NCI-H510A (cell line): ENCODE measurements around the gene AMBRA1.

Source experiments
- DNase-seq: peaks from one replicate; lab custom pipeline; 2025; lab: John Stamatoyannopoulos, UW

Gene AMBRA1

GRCh38 chr11:46505741-46506482, 87.9 kb downstream of the AMBRA1 start:
- no peak for DNase-seq

- DNase-seq: no peak
Measured at GRCh38 chr11:46504817-46505613, 88.8 kb downstream of the AMBRA1 start.

GRCh38 chr11:46499821-46500220, 94.0 kb downstream of the AMBRA1 start:
- DNase-seq: no peak

GRCh38 chr11:46498968-46499367, 94.9 kb downstream of the AMBRA1 start:
- no peak for DNase-seq

GRCh38 chr11:46498179-46498578, 95.6 kb downstream of the AMBRA1 start:
- DNase-seq: no peak

GRCh38 chr11:46497498-46497897, 96.3 kb downstream of the AMBRA1 start:
- no peak for DNase-seq

GRCh38 chr11:46493791-46494190, 100.0 kb downstream of the AMBRA1 start:
- no peak for DNase-seq

GRCh38 chr11:46492532-46492931, 101.3 kb downstream of the AMBRA1 start:
- DNase-seq: no peak

GRCh38 chr11:46491661-46492330, 102.0 kb downstream of the AMBRA1 start:
- DNase-seq: no peak

DNA sequence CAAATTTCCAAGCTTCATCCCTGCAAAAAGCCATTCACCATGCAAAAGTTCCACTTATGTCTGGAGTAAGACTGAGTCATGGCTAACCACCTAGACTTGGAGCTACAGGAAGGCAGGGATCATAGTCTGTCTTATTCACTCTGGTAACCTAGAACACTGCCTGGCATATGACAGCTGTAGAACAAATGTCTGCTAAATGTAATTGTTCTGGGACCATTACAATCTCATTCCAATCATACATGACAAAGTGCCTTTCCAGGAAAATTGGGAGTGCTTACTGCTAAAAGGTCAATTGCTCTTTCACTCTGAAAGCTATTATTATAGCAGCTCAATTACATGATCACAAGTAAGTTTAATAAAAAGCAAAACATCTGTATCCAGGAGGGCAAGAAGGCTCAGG, 103.2 kb downstream of the AMBRA1 start:
- no peak for DNase-seq

- DNase-seq: no peak
Measured at GRCh38 chr11:46489656-46490560, 103.9 kb downstream of the AMBRA1 start.

DNA sequence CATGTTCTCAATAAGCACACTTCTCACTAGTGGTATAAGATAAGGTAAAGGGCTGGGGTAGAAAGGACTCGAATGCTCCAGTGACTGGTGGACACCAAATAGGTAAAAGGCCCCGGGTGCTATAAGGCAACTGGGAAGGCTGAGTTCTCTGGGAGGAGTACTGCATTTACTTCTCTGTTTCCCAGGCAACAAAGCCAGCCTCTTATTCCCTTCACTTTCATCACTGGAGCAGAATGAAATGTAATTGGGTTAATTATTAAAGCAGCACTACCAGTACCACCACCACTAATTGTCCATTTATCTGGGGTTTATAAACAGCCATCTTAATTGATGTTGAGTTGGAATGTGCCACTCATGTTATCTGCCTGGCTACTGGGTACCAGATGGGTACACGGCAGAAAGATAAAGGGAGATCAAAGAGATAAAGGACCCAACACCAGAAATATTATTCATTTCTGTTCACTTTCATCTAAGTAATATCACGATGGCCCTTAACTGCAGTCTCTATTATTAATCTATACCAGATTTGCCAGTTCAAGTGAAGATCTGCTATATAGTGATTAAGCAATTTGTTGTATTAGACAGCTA, 107.9 kb downstream of the AMBRA1 start:
- DNase-seq: no peak

DNA sequence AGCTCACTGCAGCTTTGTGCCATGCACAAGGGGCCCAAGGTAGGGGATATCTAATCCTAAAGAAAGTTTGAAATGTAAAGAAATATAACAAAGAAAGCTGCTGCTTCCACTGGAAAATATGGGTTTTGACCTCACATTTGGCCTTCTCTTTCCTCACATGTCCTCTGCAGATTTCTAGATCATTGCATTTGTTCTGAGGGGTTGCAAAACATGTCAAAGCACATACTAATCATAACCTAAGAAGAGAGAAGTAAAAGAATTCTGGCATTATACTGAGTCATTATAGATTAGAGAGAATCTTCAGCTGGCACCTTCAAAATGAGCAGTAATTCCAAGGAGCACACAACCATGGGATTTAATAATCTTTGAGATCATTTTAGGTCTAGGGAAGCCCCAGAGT, 109.7 kb downstream of the AMBRA1 start:
- DNase-seq: no peak

DNA sequence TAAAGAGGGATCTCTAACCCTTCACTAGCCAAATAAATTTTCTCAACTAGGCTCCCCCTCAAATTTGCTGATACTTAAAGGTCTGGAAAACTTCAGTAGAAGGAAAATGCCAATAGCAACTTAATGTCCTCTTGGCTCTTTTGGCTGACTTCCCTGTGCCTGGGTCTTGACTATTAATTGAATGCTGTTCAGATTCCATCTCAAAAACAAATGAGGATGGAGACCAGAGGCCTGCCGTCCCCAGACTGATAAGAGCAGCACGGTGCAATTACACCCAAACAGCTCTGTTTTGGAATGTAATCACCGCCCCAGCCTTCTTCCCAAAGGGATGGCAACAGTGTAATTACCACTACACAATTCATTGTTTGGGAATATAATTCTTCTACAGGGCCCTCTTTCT, 112.9 kb downstream of the AMBRA1 start:
- DNase-seq: no peak

- DNase-seq: no peak
Measured at GRCh38 chr11:46480166-46480726, 113.6 kb downstream of the AMBRA1 start.

- DNase-seq: no peak
Measured at GRCh38 chr11:46479601-46480000, 114.2 kb downstream of the AMBRA1 start.

GRCh38 chr11:46478196-46478595, 115.6 kb downstream of the AMBRA1 start:
- DNase-seq: no peak

DNA sequence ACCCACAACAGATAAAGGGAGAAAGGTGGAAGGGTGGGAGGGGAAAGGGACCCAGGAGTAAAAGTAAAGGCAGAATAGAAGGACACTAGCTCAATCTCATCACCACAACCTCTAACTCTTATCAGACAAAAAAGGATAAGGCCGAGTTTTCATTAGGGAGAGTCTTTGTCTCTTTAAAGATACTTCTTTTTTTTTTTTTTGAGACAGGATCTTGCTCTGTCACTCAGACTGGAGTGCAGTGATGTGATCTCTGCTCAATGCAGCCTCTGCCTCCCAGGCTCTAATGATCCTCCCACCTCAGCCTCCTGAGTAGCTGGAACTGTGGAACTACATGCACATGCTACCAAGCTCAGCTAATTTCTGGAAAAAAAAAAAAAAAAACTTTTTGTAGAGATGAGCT, 116.7 kb downstream of the AMBRA1 start:
- no peak for DNase-seq

GRCh38 chr11:46475926-46476545, 117.8 kb downstream of the AMBRA1 start:
- no peak for DNase-seq

DNA sequence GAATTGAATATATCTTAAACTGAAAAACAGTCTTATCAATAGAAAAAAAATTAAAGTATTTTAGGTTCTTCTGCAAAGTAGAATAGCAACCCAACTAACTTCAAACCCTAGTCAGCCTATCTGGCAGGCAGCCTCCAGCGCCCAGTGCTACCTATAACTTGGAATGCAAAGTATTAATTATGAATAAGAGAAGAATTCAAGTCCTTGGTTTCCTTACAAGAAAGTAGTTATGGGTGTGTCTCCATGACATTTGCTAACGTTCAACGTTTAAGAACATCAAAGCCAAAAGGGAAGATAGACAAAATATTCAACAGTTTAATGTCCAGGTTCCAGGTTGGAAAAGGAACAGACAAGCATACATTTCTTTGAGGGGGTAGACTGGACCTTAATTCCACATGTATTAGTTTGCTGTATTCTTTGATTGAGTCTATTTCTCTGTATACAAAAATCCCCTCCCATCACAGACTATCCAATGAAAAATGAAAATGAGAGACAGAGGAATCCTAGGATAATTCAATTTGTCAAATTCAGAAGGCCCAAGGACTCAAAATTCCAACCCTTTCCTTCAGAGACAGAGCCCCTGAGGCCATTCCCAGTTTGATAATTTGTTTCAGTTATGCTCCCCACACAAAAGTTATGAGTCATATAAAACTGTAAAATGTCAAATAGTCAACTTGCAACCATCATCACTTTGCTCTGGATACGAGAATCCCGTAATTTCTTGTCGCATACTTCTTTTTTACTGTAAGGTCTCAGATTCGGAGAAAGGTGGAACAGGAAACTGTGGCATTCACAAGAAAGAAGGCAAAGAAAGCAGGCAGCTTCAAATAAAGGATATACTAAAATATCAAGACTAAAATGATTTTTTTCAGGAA, 118.5 kb downstream of the AMBRA1 start:
- DNase-seq: no peak
